Tibial nerve (tissue), 4 donors: Measurements from ENCODE around the gene WASF2. TPM values are rescaled to one million over a fixed set of nuclear protein-coding genes. Genes with fewer than 3 reads are reported as not detected.
"Not testable (repeated sequence)": the region's sequence is repeated elsewhere in the genome, so short reads cannot be mapped to it uniquely, and the experiment has no call there.

Experiments
- DNase-seq, 2 donors: peaks; one replicate each; pipeline ENCODE4 v3.0.0-alpha.2; 2019; ENCODE audit warnings: low spot score in 2 of 2
- H3K27ac ChIP-seq, 4 donors: fragments of 200-600 bp; sonication (generic) in 3 of 4; one replicate each; pipeline ENCODE4 v1.5.1; 2017 to 2019; ENCODE audit warnings: mild to moderate bottlenecking in 1 of 4
- H3K27me3 ChIP-seq, 2 donors: fragments of 200-600 bp; sonication (generic) in 1 of 2; one replicate each; pipeline versions ENCODE4 v1.5.1 to v1.6.0; 2017 to 2019
- H3K36me3 ChIP-seq, 3 donors: fragments of 200-600 bp; sonication (generic); one replicate each; pipeline ENCODE4 v1.5.1; 2018 to 2019
- H3K4me1 ChIP-seq, 4 donors: fragments of 200-600 bp; sonication (generic) in 3 of 4; one replicate each; pipeline ENCODE4 v1.5.1; 2017 to 2019
- H3K4me3 ChIP-seq, 4 donors: fragments of 200-600 bp; sonication (generic) in 3 of 4; one replicate each; pipeline ENCODE4 v1.5.1; 2017 to 2019; ENCODE audit warnings: mild to moderate bottlenecking in 1 of 4, moderate library complexity in 1 of 4
- H3K9me3 ChIP-seq, 4 donors: fragments of 200-600 bp; sonication (generic) in 3 of 4; one replicate each; pipeline ENCODE4 v1.5.1; 2017 to 2019
- EP300 ChIP-seq, 2 donors: sonication (generic); formaldehyde crosslinking; IDR thresholded peaks; one replicate each; pipeline ENCODE4 v1.6.1; 2017; ENCODE audit warnings: antibody characterized with exemption in 2 of 2, mild to moderate bottlenecking in 1 of 2
- POLR2A ChIP-seq, 2 donors: fragments of 450-650 bp; IDR thresholded peaks; one replicate each; pipeline ENCODE4 v1.6.1; 2017; ENCODE audit warnings: antibody characterized with exemption in 2 of 2, mild to moderate bottlenecking in 2 of 2, moderate library complexity in 2 of 2
- WGBS, 2 donors: methylation state at CpG; one replicate each; pipeline ENCODE4 v1.1.5; 2018; 5-methylcytosine and 5-hydroxymethylcytosine counted together
- total RNA-seq, 4 donors: library from RNA; depleted of rRNA; stranded (reverse); fragments of >200 nt; gene quantifications; one replicate each; pipeline ENCODE4 v1.1.0, GENCODE V29; 2016
- TF ChIP-seq, protein P1 (sequence below), 5 experiments: fragments of 200-600 bp in 3 of 5; fragments of 450-650 bp in 2 of 5; sonication (generic) in 3 of 5; IDR thresholded peaks; one replicate each; pipeline ENCODE4 v1.5.1; 2016 to 2019; ENCODE audit warnings: antibody characterized with exemption in 5 of 5, mild to moderate bottlenecking in 3 of 5, moderate library complexity in 2 of 5

Gene WASF2
- total RNA-seq, 4 donors from 2014 or later, result 74.9 to 95.9 (median 83.4) TPM

DNA sequence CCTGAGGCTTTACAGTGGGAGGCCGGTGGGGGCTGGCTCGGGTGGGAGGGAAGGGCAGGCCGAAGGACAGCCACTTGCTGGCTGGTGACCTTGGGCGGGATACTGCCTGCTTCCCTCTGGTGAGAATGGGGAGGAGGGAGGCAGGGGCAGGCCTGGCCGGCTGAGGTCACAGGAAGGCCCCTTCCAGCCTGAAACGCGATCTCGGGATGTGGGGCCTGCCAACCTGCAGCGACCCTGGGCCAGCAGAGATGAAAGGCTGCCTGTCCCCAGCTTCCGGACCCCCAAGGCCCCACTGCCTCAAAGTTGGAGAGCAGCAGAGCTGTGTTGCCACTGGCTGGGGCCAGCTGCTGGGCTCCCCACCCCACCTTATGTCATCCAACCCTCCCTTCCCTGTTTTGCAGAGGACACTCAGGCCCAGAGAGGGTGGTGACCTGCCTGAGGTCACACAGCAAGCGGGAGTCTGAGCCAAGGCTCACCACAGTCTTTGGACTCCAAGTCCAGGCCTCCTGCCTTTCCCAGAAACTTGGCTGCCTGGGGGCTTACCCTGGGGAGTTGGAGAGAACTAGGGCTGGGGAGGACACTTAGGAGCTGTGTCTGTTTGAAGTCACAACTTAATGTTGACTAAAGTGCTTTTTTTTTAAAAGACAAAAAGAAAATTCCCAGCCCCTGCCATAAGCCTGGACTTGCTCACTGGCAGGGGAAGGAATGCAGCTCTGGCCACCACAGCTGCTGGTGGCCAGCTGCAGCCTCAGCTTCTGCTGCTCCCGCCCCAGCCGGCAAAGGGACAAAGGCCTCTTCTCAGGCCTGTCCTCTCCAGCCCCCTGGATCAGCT is 14.8 kb upstream of the WASF2 start:
- DNase-seq, result peak; percentile 76 to 81
- H3K9me3 ChIP-seq, result no peaks in the 10 kb centered on the region
- 15 to 25% methylated on average over 8 to 13 of the region's 13 CpGs for WGBS, 2 donors
- no peaks in the 10 kb centered on the region for H3K36me3 ChIP-seq
- H3K4me1 ChIP-seq, result peaks cover 7 to 43% (median 25%) of the 10 kb centered on the region in 4 donors
- peak overlapping the region; percentile 64 to 93 (median 88) for H3K27ac ChIP-seq
- H3K27me3 ChIP-seq, result no peaks in the 10 kb centered on the region
- TF ChIP-seq EP300 (IDR thresholded peaks at IDR 0.05) (peak in 1 of 2 donors; percentile 66), POLR2A (IDR thresholded peaks at IDR 0.05) (no peak)
- TF ChIP-seq, protein P1, sequence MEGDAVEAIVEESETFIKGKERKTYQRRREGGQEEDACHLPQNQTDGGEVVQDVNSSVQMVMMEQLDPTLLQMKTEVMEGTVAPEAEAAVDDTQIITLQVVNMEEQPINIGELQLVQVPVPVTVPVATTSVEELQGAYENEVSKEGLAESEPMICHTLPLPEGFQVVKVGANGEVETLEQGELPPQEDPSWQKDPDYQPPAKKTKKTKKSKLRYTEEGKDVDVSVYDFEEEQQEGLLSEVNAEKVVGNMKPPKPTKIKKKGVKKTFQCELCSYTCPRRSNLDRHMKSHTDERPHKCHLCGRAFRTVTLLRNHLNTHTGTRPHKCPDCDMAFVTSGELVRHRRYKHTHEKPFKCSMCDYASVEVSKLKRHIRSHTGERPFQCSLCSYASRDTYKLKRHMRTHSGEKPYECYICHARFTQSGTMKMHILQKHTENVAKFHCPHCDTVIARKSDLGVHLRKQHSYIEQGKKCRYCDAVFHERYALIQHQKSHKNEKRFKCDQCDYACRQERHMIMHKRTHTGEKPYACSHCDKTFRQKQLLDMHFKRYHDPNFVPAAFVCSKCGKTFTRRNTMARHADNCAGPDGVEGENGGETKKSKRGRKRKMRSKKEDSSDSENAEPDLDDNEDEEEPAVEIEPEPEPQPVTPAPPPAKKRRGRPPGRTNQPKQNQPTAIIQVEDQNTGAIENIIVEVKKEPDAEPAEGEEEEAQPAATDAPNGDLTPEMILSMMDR (IDR thresholded peaks at IDR 0.05), result peak in 1 of 5 experiments; percentile 9
- H3K4me3 ChIP-seq, result peak overlapping the region in 1 of 4 donors; percentile 31

DNA sequence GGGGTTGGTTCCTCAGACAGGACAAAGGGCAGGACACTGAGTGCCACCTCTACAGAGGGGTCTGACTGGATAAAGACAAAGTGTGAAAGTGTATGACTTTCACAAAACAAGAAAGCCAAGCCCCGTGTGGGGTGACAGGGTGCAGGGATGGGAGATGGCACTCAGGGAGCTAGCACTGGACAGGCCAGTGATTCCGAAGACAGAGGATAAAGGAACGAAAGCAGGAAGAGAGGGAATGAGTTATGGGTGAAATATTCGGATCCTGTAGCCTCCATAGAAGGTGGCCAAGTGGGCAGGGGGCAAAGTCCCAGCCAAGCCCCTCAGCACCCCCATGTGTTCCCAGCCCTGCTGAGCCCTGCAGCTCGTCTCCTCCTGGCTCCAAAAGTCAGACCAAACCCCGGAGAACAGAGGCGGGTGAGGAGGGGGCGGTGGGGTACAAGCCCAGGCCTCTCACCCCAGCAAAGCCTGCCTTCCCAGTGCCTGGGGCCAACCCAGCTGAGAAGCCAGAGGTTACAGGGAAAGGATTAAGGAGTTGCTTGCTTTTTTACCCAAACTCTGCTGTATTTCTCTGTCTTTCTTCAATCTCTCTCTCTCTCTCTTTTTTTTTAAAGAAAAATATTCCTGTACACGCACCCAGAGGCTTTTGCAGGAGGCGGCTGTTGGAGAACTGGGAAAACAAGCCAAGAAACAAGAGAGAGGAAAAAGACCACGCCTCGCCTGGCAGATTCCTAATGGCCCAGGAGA is 14.0 kb upstream of the WASF2 start:
- Histone ChIP-seq H3K4me1 (peaks cover 7 to 38% (median 25%) of the 10 kb centered on the region in 4 donors), H3K4me3 (peak overlapping the region in 1 of 4 donors; percentile 31), H3K36me3 (no peaks in the 10 kb centered on the region), H3K9me3 (no peaks in the 10 kb centered on the region), H3K27ac (peak overlapping the region; percentile 64 to 93 (median 88)), H3K27me3 (no peaks in the 10 kb centered on the region)
- TF ChIP-seq EP300 (IDR thresholded peaks at IDR 0.05), result no peak
- no peak for TF ChIP-seq POLR2A (IDR thresholded peaks at IDR 0.05)
- TF ChIP-seq, protein P1 (IDR thresholded peaks at IDR 0.05), result no peak
- WGBS, 2 donors, result 16 to 17% methylated on average over 12 of the region's 12 CpGs
- DNase-seq, result no peak

DNA sequence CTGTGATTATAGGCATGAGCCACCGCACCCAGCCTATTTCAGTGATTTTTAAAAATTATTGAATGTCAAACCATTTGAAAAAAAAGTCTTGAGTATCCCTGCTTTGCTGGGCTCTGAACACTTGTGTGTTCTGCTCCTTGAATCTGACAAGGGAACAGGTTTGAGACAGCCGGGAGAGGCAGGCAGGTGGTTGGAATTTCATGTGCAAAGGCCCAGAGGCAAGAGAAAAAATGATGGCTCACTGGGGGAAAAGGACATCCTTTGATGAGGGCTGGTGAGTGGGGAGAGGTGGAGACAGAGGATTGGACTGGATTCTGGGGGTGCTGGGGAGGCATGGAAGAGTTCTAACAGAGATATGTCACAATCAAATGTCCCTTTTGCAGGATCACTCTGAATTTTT is 13.1 kb upstream of the WASF2 start:
- peak overlapping the region; percentile 0 to 93 (median 88) for H3K27ac ChIP-seq
- H3K4me3 ChIP-seq, result no peak overlapping the region
- no peak for DNase-seq
- TF ChIP-seq POLR2A (IDR thresholded peaks at IDR 0.05), result no peak
- TF ChIP-seq, protein P1 (IDR thresholded peaks at IDR 0.05), result no peak
- no peak for TF ChIP-seq EP300 (IDR thresholded peaks at IDR 0.05)
- WGBS, 2 donors, result 92 to 95% methylated on average over 2 of the region's 2 CpGs
- H3K9me3 ChIP-seq, result no peaks in the 10 kb centered on the region
- no peaks in the 10 kb centered on the region for H3K36me3 ChIP-seq
- no peaks in the 10 kb centered on the region for H3K27me3 ChIP-seq
- H3K4me1 ChIP-seq, result peaks cover 7 to 38% (median 25%) of the 10 kb centered on the region in 4 donors

DNA sequence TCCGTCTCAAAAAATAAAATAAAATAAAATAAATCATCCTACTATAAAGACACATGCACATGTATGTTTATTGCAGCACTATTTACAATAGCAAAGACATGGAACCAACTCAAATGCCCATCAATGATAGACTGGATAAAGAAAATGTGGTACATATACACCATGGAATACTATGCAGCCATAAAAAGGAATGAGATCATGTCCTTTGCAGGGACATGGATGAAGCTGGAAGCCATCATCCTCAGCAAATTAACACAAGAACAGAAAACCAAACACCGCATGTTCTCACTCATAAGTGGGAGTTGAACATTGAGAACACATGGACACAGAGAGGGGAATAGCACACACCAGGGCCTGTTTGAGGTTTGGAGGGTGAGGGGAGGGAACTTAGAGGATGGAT is 11.2 kb upstream of the WASF2 start:
- H3K36me3 ChIP-seq, H3K27ac ChIP-seq, H3K27me3 ChIP-seq, H3K9me3 ChIP-seq, H3K4me3 ChIP-seq, DNase-seq: not testable (repeated sequence)
- H3K4me1 ChIP-seq, result peaks cover 7 to 51% (median 31%) of the 10 kb centered on the region in 4 donors
- WGBS, 2 donors, result 98% methylated on average over 2 of the region's 2 CpGs

DNA sequence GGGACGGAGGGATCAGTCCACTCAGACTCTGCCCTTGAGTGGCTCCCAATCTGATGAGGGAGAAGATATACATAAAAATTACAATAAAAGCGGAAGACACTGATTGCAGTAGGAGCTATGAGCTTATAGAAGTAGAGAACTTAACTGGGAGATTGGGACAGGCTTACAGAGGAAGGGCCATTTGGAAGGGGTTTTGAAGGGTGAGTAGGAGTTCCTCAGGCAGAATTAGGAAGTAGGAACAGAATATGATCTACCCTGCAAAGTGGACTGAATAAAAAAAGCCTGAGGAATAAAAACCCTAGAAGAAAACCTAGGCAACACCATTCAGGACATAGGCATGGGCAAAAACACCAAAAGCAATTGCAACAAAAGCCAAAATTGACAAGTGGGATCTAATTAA is 9.2 kb upstream of the WASF2 start:
- H3K4me3 ChIP-seq, result no peak overlapping the region
- DNase-seq, result no peak
- 95% methylated on average over 2 of the region's 2 CpGs for WGBS, 2 donors
- peaks cover 0 to 35% (median 15%) of the 10 kb centered on the region in 4 donors for H3K4me1 ChIP-seq
- H3K27me3 ChIP-seq, result no peaks in the 10 kb centered on the region
- H3K27ac ChIP-seq, result no peak overlapping the region
- TF ChIP-seq, protein P1 (IDR thresholded peaks at IDR 0.05), result no peak
- no peak for TF ChIP-seq POLR2A (IDR thresholded peaks at IDR 0.05)
- no peaks in the 10 kb centered on the region for H3K36me3 ChIP-seq
- no peaks in the 10 kb centered on the region for H3K9me3 ChIP-seq
